ENCODE results near the gene NECTIN2.
"Not testable (repeated sequence)": the region's sequence is repeated elsewhere in the genome, so short reads cannot be mapped to it uniquely, and the experiment has no call there.

Gene NECTIN2

GRCh38 chr19:44875666-44876451 lies 29.8 kb downstream of the NECTIN2 start:
- DNase-seq = no peak
- in situ Hi-C loops (cut with HindIII; ENCODE audit: low pct_ligation_motif_present, low pct_unique_long_range_greater_than_20kb, low sequenced_read_pairs) = no loop called here

GRCh38 chr19:44876930-44877535 lies 30.9 kb downstream of the NECTIN2 start:
- in situ Hi-C loops (cut with HindIII; ENCODE audit: low pct_ligation_motif_present, low pct_unique_long_range_greater_than_20kb, low sequenced_read_pairs) = no loop called here
- no peak for DNase-seq

GRCh38 chr19:44878120-44878865 lies 32.2 kb downstream of the NECTIN2 start:
- in situ Hi-C loops (cut with HindIII; ENCODE audit: low pct_ligation_motif_present, low pct_unique_long_range_greater_than_20kb, low sequenced_read_pairs) = no loop called here
- DNase-seq = no peak

- in situ Hi-C loops (cut with HindIII; ENCODE audit: low pct_ligation_motif_present, low pct_unique_long_range_greater_than_20kb, low sequenced_read_pairs) = no loop called here
- no peak for DNase-seq
Measured at GRCh38 chr19:44879309-44880065, 33.4 kb downstream of the NECTIN2 start.

GRCh38 chr19:44882063-44882462 lies 36.0 kb downstream of the NECTIN2 start:
- no peak for DNase-seq

GRCh38 chr19:44882619-44883397 lies 36.7 kb downstream of the NECTIN2 start:
- in situ Hi-C loops (cut with HindIII; ENCODE audit: low pct_ligation_motif_present, low pct_unique_long_range_greater_than_20kb, low sequenced_read_pairs); DNase-seq: not testable (repeated sequence)

More at GRCh38 chr19:44882063-44882462, 36.0 kb downstream of the NECTIN2 start:
- in situ Hi-C loops (cut with HindIII; ENCODE audit: low pct_ligation_motif_present, low pct_unique_long_range_greater_than_20kb, low sequenced_read_pairs) = no loop called here

- DNase-seq = no peak
- in situ Hi-C loops (cut with HindIII; ENCODE audit: low pct_ligation_motif_present, low pct_unique_long_range_greater_than_20kb, low sequenced_read_pairs) = no loop called here
Measured at GRCh38 chr19:44883922-44884321, 37.8 kb downstream of the NECTIN2 start.

- in situ Hi-C loops (cut with HindIII; ENCODE audit: low pct_ligation_motif_present, low pct_unique_long_range_greater_than_20kb, low sequenced_read_pairs) = no loop called here
Measured at GRCh38 chr19:44884566-44884965, 38.5 kb downstream of the NECTIN2 start.

GRCh38 chr19:44886141-44886540 lies 40.0 kb downstream of the NECTIN2 start:
- DNase-seq = no peak
- in situ Hi-C loops (cut with HindIII; ENCODE audit: low pct_ligation_motif_present, low pct_unique_long_range_greater_than_20kb, low sequenced_read_pairs) = no loop called here

More at GRCh38 chr19:44884566-44884965, 38.5 kb downstream of the NECTIN2 start:
- DNase-seq = no peak

GRCh38 chr19:44887648-44888047 lies 41.6 kb downstream of the NECTIN2 start:
- in situ Hi-C loops (cut with HindIII; ENCODE audit: low pct_ligation_motif_present, low pct_unique_long_range_greater_than_20kb, low sequenced_read_pairs) = no loop called here
- no peak for DNase-seq

- in situ Hi-C loops (cut with HindIII; ENCODE audit: low pct_ligation_motif_present, low pct_unique_long_range_greater_than_20kb, low sequenced_read_pairs); DNase-seq: not testable (repeated sequence)
Measured at GRCh38 chr19:44888335-44888734, 42.2 kb downstream of the NECTIN2 start.

GRCh38 chr19:44889830-44890365 lies 43.8 kb downstream of the NECTIN2 start:
- no peak for DNase-seq
- in situ Hi-C loops (cut with HindIII; ENCODE audit: low pct_ligation_motif_present, low pct_unique_long_range_greater_than_20kb, low sequenced_read_pairs) = no loop called here

GRCh38 chr19:44890366-44891015 lies 44.4 kb downstream of the NECTIN2 start:
- in situ Hi-C loops (cut with HindIII; ENCODE audit: low pct_ligation_motif_present, low pct_unique_long_range_greater_than_20kb, low sequenced_read_pairs) = no loop called here
- peak; percentile 96 for DNase-seq

- in situ Hi-C loops (cut with HindIII; ENCODE audit: low pct_ligation_motif_present, low pct_unique_long_range_greater_than_20kb, low sequenced_read_pairs) = no loop called here
Measured at GRCh38 chr19:44891016-44891882, 45.2 kb downstream of the NECTIN2 start, which contains the start of gene TOMM40. TSS of gene TOMM40 (plus strand) at chr19:44891254. CDS start at chr19:44891416, 162 bp downstream.

GRCh38 chr19:44892932-44893331 lies 46.8 kb downstream of the NECTIN2 start:
- in situ Hi-C loops (cut with HindIII; ENCODE audit: low pct_ligation_motif_present, low pct_unique_long_range_greater_than_20kb, low sequenced_read_pairs) = no loop called here

More at GRCh38 chr19:44891016-44891882, 45.2 kb downstream of the NECTIN2 start, which contains the start of gene TOMM40:
- DNase-seq = peak; percentile 98

GRCh38 chr19:44893332-44894051 lies 47.4 kb downstream of the NECTIN2 start:
- no peak for DNase-seq
- in situ Hi-C loops (cut with HindIII; ENCODE audit: low pct_ligation_motif_present, low pct_unique_long_range_greater_than_20kb, low sequenced_read_pairs) = no loop called here

More at GRCh38 chr19:44892932-44893331, 46.8 kb downstream of the NECTIN2 start:
- DNase-seq = no peak

Data from ACHN (cell line).